Measurements from ENCODE around the gene NXPH3. TPM values are rescaled to one million over a fixed set of nuclear protein-coding genes. Genes with fewer than 3 reads are reported as not detected.

NXPH3 gene
- total and polyA plus RNA-seq, 9 of the 15 experiments (the other 6 are each of a cell fraction or from before 2014, with no cell fraction given), result 0.04 to 0.27 (median 0.07) TPM; not detected in 2

DNA sequence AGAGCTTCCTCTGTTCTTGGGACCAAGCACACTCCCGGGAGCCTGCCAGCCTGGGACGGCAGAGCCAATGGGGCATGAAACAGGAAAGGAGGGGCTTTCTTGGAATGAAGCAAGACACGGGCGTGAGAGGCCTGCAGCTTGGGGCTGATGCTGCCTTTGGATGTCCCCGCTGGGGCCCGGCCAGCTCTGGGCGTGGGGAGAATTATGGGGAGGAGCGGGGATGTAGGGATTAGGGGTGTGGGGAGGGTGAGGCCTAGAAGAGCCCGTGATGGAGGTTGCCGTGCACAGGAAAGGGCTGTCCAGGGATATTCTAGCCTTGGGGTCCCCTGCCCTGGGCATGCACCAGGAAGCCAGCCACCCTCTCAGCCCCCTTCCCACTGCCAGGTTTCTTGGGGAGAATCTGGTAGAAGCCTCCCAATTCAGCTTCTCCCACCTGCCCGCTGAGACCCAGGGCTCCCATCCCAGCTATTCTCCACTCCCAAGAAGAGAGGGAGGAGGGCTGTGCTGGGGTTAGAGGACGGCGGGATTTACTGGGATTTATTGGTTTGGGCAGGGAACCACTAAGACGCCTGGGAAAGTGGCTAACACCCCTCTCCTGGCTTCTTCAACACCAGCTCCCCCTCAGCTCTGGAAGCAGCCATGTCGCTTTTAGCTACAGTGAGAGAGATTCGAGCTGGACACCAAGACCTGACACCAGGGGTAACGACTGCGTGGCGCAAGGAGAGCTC lies 20.0 kb upstream of the NXPH3 start:
- FAIRE-seq, result peak; percentile 35
- BruUV-seq (replicated peaks), result no TSS peak
- no peaks in the 10 kb centered on the region for H3K36me3 ChIP-seq (ENCODE audit: control insufficient read depth, insufficient read depth, low read length)
- no peak for DNase-seq (ENCODE audit: extremely low read depth in 1 of 4, low spot score in 3 of 4)
- intact Hi-C loops (cut with micrococcal nuclease) (loop anchor here (1.0 to 5.0 kb wide), 2 partner anchors 147 to 238 kb away; no protein-coding TSS in a partner anchor), in situ Hi-C loops (cut with MboI) (no loop called here)
- no peak overlapping the region for H3K4me3 ChIP-seq
- no peaks in the 10 kb centered on the region for H3K9me1 ChIP-seq (ENCODE audit: control insufficient read depth, insufficient read depth, low read length)
- H4K20me1 ChIP-seq (replicated peaks; ENCODE audit: control insufficient read depth, insufficient read depth, low read length), result no peaks in the 10 kb centered on the region
- 33% methylated on average over 16 of the region's 19 CpGs for WGBS (ENCODE audit: insufficient coverage, low coverage, missing lambda C conversion rate)
- peaks cover 0 to 14% of the 10 kb centered on the region in 2 experiments; a peak in 3 of 5 replicates for H3K4me1 ChIP-seq (replicated peaks in 1 of 2; ENCODE audit: control insufficient read depth in 2 of 2, insufficient read depth in 2 of 2, low read length in 2 of 2)
- peak overlapping the region; percentile 81 for H2AFZ ChIP-seq (ENCODE audit: low read depth, low read length)
- no peak overlapping the region for H3K27ac ChIP-seq (ENCODE audit: extremely low read depth, low read depth, low read length)
- TF ChIP-seq LCOR (CRISPR knock-in tag; IDR thresholded peaks at IDR 0.05) (no peak), RUNX1 (IDR thresholded peaks at IDR 0.05; ENCODE audit: low read depth) (0 out of 2 replicates have a peak, but pooled peaks have one; percentile 16)
- peak overlapping the region in 1 of 2 experiments; percentile 72; a peak in 1 of 4 replicates for H3K9ac ChIP-seq (ENCODE audit: insufficient read depth in 1 of 2, low read depth in 2 of 2, low read length in 2 of 2)
- no peaks in the 10 kb centered on the region for H3K9me3 ChIP-seq (replicated peaks; ENCODE audit: control insufficient read depth, insufficient read depth, low read depth, low read length)
- ChIA-PET POLR2A (interaction anchor here (0.6 to 1.2 kb wide), 3 partner anchors 124 to 832 kb away, joined by 3 to 4 read pairs (median 4); no protein-coding TSS in a partner anchor), CTCF (ENCODE audit: low intra/inter-chr PET ratio) (interaction anchor here (0.7 to 3.8 kb wide), 7 partner anchors 59 to 604 kb away, joined by 3 to 29 read pairs (median 11); no protein-coding TSS in a partner anchor)
- H3K27me3 ChIP-seq (ENCODE audit: control insufficient read depth in 2 of 2, insufficient read depth in 2 of 2, low read length in 2 of 2), result peaks cover 0 to 6% of the 10 kb centered on the region in 2 experiments; a peak in 2 of 5 replicates
- H3K79me2 ChIP-seq (ENCODE audit: control insufficient read depth, insufficient read depth, low read length), result no peaks in the 10 kb centered on the region
- ATAC-seq, result no peak
- peak overlapping the region; percentile 23; the same call in 1 of the 2 replicates for H3K4me2 ChIP-seq (ENCODE audit: insufficient read depth, low read length)

All from K562 (cell line).